T follicular helper cell (primary cell): ENCODE results near the gene GRIK4.

ENCODE experiments used
- DNase-seq: peaks from one replicate; pipeline ENCODE4 v3.0.0-alpha.2; 2020; ENCODE audit warnings: low read depth

Gene GRIK4

GRCh38 chr11:120676991-120677390 is 165.4 kb downstream of the GRIK4 start:
- no peak for DNase-seq

GRCh38 chr11:120680322-120680721 is 168.8 kb downstream of the GRIK4 start:
- no peak for DNase-seq

- DNase-seq = no peak
Observed at GRCh38 chr11:120681434-120682331, 170.1 kb downstream of the GRIK4 start.

GRCh38 chr11:120682332-120682649 is 170.7 kb downstream of the GRIK4 start:
- no peak for DNase-seq

GRCh38 chr11:120682866-120683265 is 171.3 kb downstream of the GRIK4 start:
- DNase-seq = no peak

- DNase-seq = no peak
Observed at GRCh38 chr11:120686516-120686915, 175.0 kb downstream of the GRIK4 start.

- no peak for DNase-seq
Observed at GRCh38 chr11:120688163-120688562, 176.6 kb downstream of the GRIK4 start.

- no peak for DNase-seq
Observed at GRCh38 chr11:120689596-120690275, 178.2 kb downstream of the GRIK4 start.

GRCh38 chr11:120690406-120690805 is 178.9 kb downstream of the GRIK4 start:
- no peak for DNase-seq

- no peak for DNase-seq
Observed at GRCh38 chr11:120694726-120695125, 183.2 kb downstream of the GRIK4 start.

GRCh38 chr11:120695426-120695825 is 183.9 kb downstream of the GRIK4 start:
- DNase-seq = no peak

GRCh38 chr11:120695939-120696338 is 184.4 kb downstream of the GRIK4 start:
- DNase-seq = no peak

GRCh38 chr11:120696597-120697218 is 185.2 kb downstream of the GRIK4 start:
- no peak for DNase-seq

- DNase-seq = no peak
Observed at GRCh38 chr11:120698918-120699317, 187.4 kb downstream of the GRIK4 start.

GRCh38 chr11:120702656-120703055 is 191.1 kb downstream of the GRIK4 start:
- DNase-seq = no peak

GRCh38 chr11:120703358-120704152 is 192.0 kb downstream of the GRIK4 start:
- no peak for DNase-seq

GRCh38 chr11:120704256-120704750 is 192.8 kb downstream of the GRIK4 start:
- DNase-seq = no peak

GRCh38 chr11:120706257-120706656 is 194.7 kb downstream of the GRIK4 start:
- no peak for DNase-seq

GRCh38 chr11:120707098-120707497 is 195.6 kb downstream of the GRIK4 start:
- no peak for DNase-seq

- DNase-seq = no peak
Observed at GRCh38 chr11:120707663-120708062, 196.1 kb downstream of the GRIK4 start.

GRCh38 chr11:120708511-120709183 is 197.1 kb downstream of the GRIK4 start:
- DNase-seq = no peak
